ENCODE results near the gene SFN.

Gene SFN
- 0.13 to 2.0 (median 0.68) reads per million in 9 experiments for total RNA-seq

- Mint-ChIP-seq H3K9me3 (no peaks in the 10 kb centered on the region), H3K4me3 (peak within 1 kb of the TSS; percentile 78), H3K36me3 (ENCODE audit: insufficient read depth) (peaks cover 23% of the 10 kb centered on the region), H3K27ac (peak within 1 kb of the TSS; percentile 73 to 90), H3K4me1 (ENCODE audit: low read depth in 2 of 2) (peaks cover 7 to 14% of the 10 kb centered on the region in 2 donors), H3K27me3 (no peaks in the 10 kb centered on the region)
- DNase-seq: peak in 1 of 3 experiments; percentile 19
- ATAC-seq (replicated peaks): no peak
These were observed at the start of gene SFN for GRCh38 chr1:26862781-26863684. Gene SFN, plus strand, starts transcription at chr1:26863149. Its CDS starts 64 bp downstream, at chr1:26863213.

- no peaks in the 10 kb centered on the region for H3K36me3 Mint-ChIP-seq (ENCODE audit: insufficient read depth)
- H3K4me3 Mint-ChIP-seq: no peak overlapping the region
- DNase-seq (no peak), ATAC-seq (replicated peaks) (no peak)
- peaks cover 11 to 18% of the 10 kb centered on the region in 2 donors for H3K4me1 Mint-ChIP-seq (ENCODE audit: low read depth in 2 of 2)
- H3K9me3 Mint-ChIP-seq: no peaks in the 10 kb centered on the region
- no peaks in the 10 kb centered on the region for H3K27me3 Mint-ChIP-seq
- H3K27ac Mint-ChIP-seq: no peak overlapping the region
These were observed 48.6 kb upstream of the SFN start for GRCh38 chr1:26814377-26814776.

DNA sequence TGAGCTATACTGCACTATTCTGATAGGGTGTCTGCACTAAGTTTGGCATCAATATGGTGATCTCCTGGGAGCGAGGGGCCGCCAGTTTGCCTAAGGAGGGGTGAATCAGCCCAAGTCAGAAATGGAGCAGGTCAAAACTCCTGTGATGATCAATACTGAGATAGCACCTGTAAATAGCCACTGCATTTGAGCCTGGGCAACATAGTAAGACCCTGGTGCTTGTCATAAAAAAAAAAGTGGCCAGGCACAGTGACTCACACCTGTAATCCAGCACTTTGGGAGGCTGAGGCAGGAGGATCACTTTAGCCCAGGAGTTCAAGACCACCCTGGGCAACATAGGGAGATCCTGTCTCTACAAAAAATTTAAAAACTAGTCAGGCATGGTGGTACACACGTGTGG is 48.1 kb upstream of the SFN start:
- no peak overlapping the region for H3K27ac Mint-ChIP-seq
- no peaks in the 10 kb centered on the region for H3K27me3 Mint-ChIP-seq
- ATAC-seq (replicated peaks) (no peak), DNase-seq (no peak)
- H3K36me3 Mint-ChIP-seq (ENCODE audit: insufficient read depth): no peaks in the 10 kb centered on the region
- no peaks in the 10 kb centered on the region for H3K9me3 Mint-ChIP-seq
- no peak overlapping the region for H3K4me3 Mint-ChIP-seq
- H3K4me1 Mint-ChIP-seq (ENCODE audit: low read depth in 2 of 2): peaks cover 11 to 18% of the 10 kb centered on the region in 2 donors

- peak overlapping the region; percentile 50 to 62 for H3K4me3 Mint-ChIP-seq
- H3K27me3 Mint-ChIP-seq: no peaks in the 10 kb centered on the region
- H3K36me3 Mint-ChIP-seq (ENCODE audit: insufficient read depth): no peaks in the 10 kb centered on the region
- H3K9me3 Mint-ChIP-seq: no peaks in the 10 kb centered on the region
- peak overlapping the region; percentile 45 to 62 for H3K27ac Mint-ChIP-seq
- peaks cover 11 to 12% of the 10 kb centered on the region in 2 donors for H3K4me1 Mint-ChIP-seq (ENCODE audit: low read depth in 2 of 2)
- ATAC-seq (replicated peaks) (peak; percentile 97), DNase-seq (peak in 2 of 3 experiments; percentile 27 to 31)
These were observed 42.1 kb upstream of the SFN start for GRCh38 chr1:26820784-26821269.

- Mint-ChIP-seq H3K4me3 (no peak overlapping the region), H3K27ac (no peak overlapping the region)
- ATAC-seq (replicated peaks): no peak
These were observed 40.1 kb upstream of the SFN start for GRCh38 chr1:26822737-26823395.

GRCh38 chr1:26824731-26825130 is 38.2 kb upstream of the SFN start:
- Mint-ChIP-seq H3K4me1 (ENCODE audit: low read depth in 2 of 2) (peaks cover 34 to 38% of the 10 kb centered on the region in 2 donors), H3K27ac (peak overlapping the region; percentile 79 to 95), H3K9me3 (no peaks in the 10 kb centered on the region), H3K4me3 (no peak overlapping the region), H3K27me3 (no peaks in the 10 kb centered on the region), H3K36me3 (ENCODE audit: insufficient read depth) (peaks cover 15% of the 10 kb centered on the region)
- ATAC-seq (replicated peaks) (no peak), DNase-seq (no peak)

More at GRCh38 chr1:26822737-26823395, 40.1 kb upstream of the SFN start:
- Mint-ChIP-seq H3K4me1 (ENCODE audit: low read depth in 2 of 2) (peaks cover 17 to 19% of the 10 kb centered on the region in 2 donors), H3K9me3 (no peaks in the 10 kb centered on the region), H3K27me3 (no peaks in the 10 kb centered on the region), H3K36me3 (ENCODE audit: insufficient read depth) (peaks cover 10% of the 10 kb centered on the region)
- DNase-seq: no peak

- no peaks in the 10 kb centered on the region for H3K27me3 Mint-ChIP-seq
- no peaks in the 10 kb centered on the region for H3K9me3 Mint-ChIP-seq
These were observed 36.5 kb upstream of the SFN start, which contains the start of gene ZDHHC18 for GRCh38 chr1:26826261-26827105. Gene ZDHHC18, plus strand, starts transcription at chr1:26826688. Its CDS starts 117 bp downstream, at chr1:26826805.

DNA sequence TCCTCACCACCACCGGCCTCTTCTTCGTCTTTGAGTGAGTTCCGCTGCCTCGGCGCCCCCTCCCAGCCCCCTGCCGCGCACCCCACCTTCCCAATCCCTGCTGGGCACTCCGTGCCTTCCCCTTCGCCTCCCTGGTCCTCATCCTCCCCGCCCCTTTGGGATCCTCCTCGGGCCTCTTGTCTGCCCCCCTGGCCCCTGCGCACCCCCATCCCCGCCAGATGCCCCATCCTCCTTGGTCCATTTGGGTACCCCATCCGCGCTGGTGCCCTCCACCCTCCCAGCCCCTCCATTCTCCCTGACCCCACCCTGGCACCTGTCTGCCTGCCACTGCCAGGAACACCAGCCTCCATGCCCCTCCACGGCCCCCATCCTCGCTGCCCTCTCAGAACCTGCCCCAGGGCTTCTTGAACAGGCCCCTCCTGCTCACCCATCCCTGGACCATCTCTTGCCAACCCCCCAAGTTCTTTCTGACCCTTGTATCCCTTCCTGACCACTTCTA is 35.8 kb upstream of the SFN start:
- ATAC-seq (replicated peaks) (no peak), DNase-seq (no peak)
- H3K4me3 Mint-ChIP-seq: peak overlapping the region; percentile 89 to 96
- H3K9me3 Mint-ChIP-seq: no peaks in the 10 kb centered on the region
- no peaks in the 10 kb centered on the region for H3K27me3 Mint-ChIP-seq
- H3K27ac Mint-ChIP-seq: peak overlapping the region; percentile 99
- H3K4me1 Mint-ChIP-seq (ENCODE audit: low read depth in 2 of 2): peaks cover 44 to 50% of the 10 kb centered on the region in 2 donors
- H3K36me3 Mint-ChIP-seq (ENCODE audit: insufficient read depth): peaks cover 20% of the 10 kb centered on the region

More at GRCh38 chr1:26826261-26827105, 36.5 kb upstream of the SFN start, which contains the start of gene ZDHHC18:
- peak; percentile 64 to 76 (median 74) for DNase-seq
- Mint-ChIP-seq H3K27ac (peak within 1 kb of the TSS; percentile 99), H3K4me3 (peak within 1 kb of the TSS; percentile 89 to 96), H3K4me1 (ENCODE audit: low read depth in 2 of 2) (peaks cover 39 to 43% of the 10 kb centered on the region in 2 donors), H3K36me3 (ENCODE audit: insufficient read depth) (peaks cover 17% of the 10 kb centered on the region)
- ATAC-seq (replicated peaks): peak; percentile 88

- no peaks in the 10 kb centered on the region for H3K9me3 Mint-ChIP-seq
- peaks cover 48 to 55% of the 10 kb centered on the region in 2 donors for H3K4me1 Mint-ChIP-seq (ENCODE audit: low read depth in 2 of 2)
- no peak for DNase-seq
- H3K4me3 Mint-ChIP-seq: peak overlapping the region; percentile 89 to 96
- H3K27ac Mint-ChIP-seq: peak overlapping the region; percentile 99
- ATAC-seq (replicated peaks): no peak
- H3K27me3 Mint-ChIP-seq: no peaks in the 10 kb centered on the region
- peaks cover 25% of the 10 kb centered on the region for H3K36me3 Mint-ChIP-seq (ENCODE audit: insufficient read depth)
These were observed 35.3 kb upstream of the SFN start for GRCh38 chr1:26827663-26828062.

DNA sequence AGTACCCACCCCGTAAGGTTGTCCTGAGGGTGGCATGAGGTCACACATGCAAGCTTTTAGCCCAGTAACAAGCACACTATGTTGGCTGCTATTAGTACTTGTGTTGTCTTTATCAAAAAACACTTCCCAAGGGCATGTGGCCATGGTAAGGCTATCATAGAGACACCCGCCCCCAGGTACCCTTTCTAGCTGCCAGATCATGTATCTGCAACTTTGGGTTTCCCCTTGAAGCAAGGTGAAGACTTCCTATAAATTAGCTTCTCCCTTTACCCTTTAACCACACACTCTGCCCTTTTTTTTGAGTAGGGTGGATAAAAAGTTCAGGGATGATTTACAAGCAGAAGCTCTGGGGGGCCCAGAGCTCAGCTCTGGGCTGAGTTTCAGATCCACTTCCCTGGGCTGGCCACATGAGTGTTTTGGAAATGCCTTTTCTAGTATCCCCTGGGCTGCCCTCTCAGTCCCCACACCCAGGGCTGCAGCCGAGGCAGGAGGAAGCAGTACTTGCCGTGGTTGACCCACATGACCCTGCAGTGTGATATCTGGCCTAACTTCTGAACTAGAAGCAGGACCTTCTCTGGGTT is 34.4 kb upstream of the SFN start:
- ATAC-seq (replicated peaks) (peak; percentile 28), DNase-seq (no peak)
- H3K4me1 Mint-ChIP-seq (ENCODE audit: low read depth in 2 of 2): peaks cover 57 to 63% of the 10 kb centered on the region in 2 donors
- no peaks in the 10 kb centered on the region for H3K27me3 Mint-ChIP-seq
- H3K27ac Mint-ChIP-seq: peak overlapping the region; percentile 99
- H3K9me3 Mint-ChIP-seq: no peaks in the 10 kb centered on the region
- peak overlapping the region; percentile 89 to 96 for H3K4me3 Mint-ChIP-seq
- peaks cover 34% of the 10 kb centered on the region for H3K36me3 Mint-ChIP-seq (ENCODE audit: insufficient read depth)

DNA sequence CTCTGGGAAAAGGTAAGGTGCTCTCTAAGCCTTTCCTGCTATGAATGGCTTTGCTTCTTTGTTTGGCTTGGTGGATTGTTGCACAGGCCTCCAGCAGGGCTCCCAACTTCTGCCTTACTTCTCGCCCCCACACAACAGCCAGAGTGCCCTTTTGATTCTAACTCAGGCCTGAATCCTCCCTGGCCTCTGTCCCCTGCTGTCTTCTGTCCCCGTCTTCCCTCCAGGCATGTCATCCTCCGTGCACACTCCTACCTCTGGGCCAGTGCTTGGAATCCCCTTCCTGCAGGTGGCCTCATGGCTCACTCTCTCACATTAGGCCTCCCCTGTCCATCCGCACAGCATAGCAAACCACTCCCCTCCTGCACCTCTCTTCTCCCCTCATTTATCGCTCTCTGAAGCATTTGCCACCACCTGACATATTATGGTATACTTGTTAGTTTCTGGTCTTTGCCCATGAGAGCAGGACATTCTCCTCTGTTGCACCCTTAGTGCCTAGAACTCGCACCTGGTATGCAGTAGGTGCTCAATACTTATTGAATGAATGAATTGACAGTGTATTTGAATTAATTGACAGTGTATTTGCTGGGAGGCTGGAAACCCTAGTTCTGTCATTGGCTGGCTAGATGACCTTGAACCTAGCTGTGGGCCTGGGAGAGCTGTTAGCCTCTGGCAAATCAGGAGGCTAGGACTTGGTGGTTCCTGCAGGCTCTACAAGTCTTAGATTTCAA is 33.6 kb upstream of the SFN start:
- peak overlapping the region; percentile 99 for H3K27ac Mint-ChIP-seq
- H3K36me3 Mint-ChIP-seq (ENCODE audit: insufficient read depth): peaks cover 42% of the 10 kb centered on the region
- H3K4me1 Mint-ChIP-seq (ENCODE audit: low read depth in 2 of 2): peaks cover 65 to 72% of the 10 kb centered on the region in 2 donors
- ATAC-seq (replicated peaks) (no peak), DNase-seq (no peak)
- no peaks in the 10 kb centered on the region for H3K9me3 Mint-ChIP-seq
- H3K4me3 Mint-ChIP-seq: peak overlapping the region; percentile 89 to 96
- H3K27me3 Mint-ChIP-seq: no peaks in the 10 kb centered on the region

DNA sequence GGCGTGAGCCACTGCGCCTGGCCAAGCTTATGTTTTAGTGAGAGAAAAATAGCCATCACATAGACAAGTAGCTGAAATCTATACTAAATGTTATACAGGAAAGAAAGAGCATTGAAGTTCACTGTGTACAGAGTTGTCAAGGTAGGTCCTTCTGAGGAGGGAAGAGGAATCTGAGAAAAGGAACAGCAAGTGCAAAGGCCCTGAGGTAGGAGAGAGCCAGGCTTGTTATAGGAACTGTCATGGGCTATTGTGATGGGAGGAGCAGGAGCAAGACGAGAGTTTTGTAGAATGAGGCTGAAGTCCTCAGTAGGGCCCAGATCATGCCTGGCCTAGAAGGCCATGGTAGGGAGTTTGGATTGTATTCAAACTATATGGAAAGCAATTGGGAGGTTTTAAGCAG is 31.9 kb upstream of the SFN start:
- H3K27ac Mint-ChIP-seq: peak overlapping the region; percentile 99
- peaks cover 70 to 75% of the 10 kb centered on the region in 2 donors for H3K4me1 Mint-ChIP-seq (ENCODE audit: low read depth in 2 of 2)
- peak overlapping the region in 1 of 2 donors; percentile 15 for H3K4me3 Mint-ChIP-seq
- peaks cover 51% of the 10 kb centered on the region for H3K36me3 Mint-ChIP-seq (ENCODE audit: insufficient read depth)
- ATAC-seq (replicated peaks) (no peak), DNase-seq (no peak)
- H3K9me3 Mint-ChIP-seq: no peaks in the 10 kb centered on the region
- H3K27me3 Mint-ChIP-seq: no peaks in the 10 kb centered on the region
